T-helper 17 cell (primary cell): ENCODE measurements around the gene CD82. TPM values are rescaled to one million over a fixed set of nuclear protein-coding genes. Genes with fewer than 3 reads are reported as not detected.

Source experiments
- ATAC-seq: fragments of 150-1000 bp; cut with Tn5 transposase; 2 replicates; pipeline ENCODE4 v1.10.0; 2021; ENCODE audit warnings: mild to moderate bottlenecking, moderate library complexity
- DNase-seq, 3 donors: peaks; one replicate each; pipeline versions ENCODE4 v3.0.0 to v3.0.0-alpha.2; 2020 to 2021
- H3K9me3 ChIP-seq: one replicate; pipeline ENCODE4 v1.7.0; 2013; ENCODE audit warnings: low read length, mild to moderate bottlenecking; ENCODE audit not compliant: control insufficient read depth, poor library complexity, severe bottlenecking
- H3K27ac Mint-ChIP-seq: one replicate; pipeline ENCODE4 v1.8.0; 2022; ENCODE audit warnings: mild to moderate bottlenecking, moderate library complexity, mixed read lengths
- H3K27me3 Mint-ChIP-seq: one replicate; pipeline ENCODE4 v1.8.0; 2022; ENCODE audit warnings: mixed read lengths
- H3K36me3 Mint-ChIP-seq: one replicate; pipeline ENCODE4 v1.8.0; 2022; ENCODE audit warnings: low read depth, mixed read lengths
- H3K4me1 Mint-ChIP-seq: one replicate; pipeline ENCODE4 v1.8.0; 2022; ENCODE audit warnings: mild to moderate bottlenecking, mixed read lengths
- H3K4me3 Mint-ChIP-seq: one replicate; pipeline ENCODE4 v1.8.0; 2022; ENCODE audit warnings: mild to moderate bottlenecking, moderate library complexity, mixed read lengths
- total RNA-seq, 4 donors: library from RNA in 2 of 4; stranded (reverse) in 2 of 4; gene quantifications; one replicate each; pipeline ENCODE4 v1.2.3 and lab custom pipeline; 2022 to 2026

The CD82 gene
- total RNA-seq, 2 donors from 2014 or later: 112 to 146 TPM

GRCh38 chr11:44579302-44579761 is 13.9 kb downstream of the CD82 start:
- ATAC-seq (no peak), DNase-seq (no peak)
- Mint-ChIP-seq H3K36me3 (peaks cover 3% of the 10 kb centered on the region), H3K4me1 (peaks cover 52% of the 10 kb centered on the region), H3K27me3 (no peaks in the 10 kb centered on the region), H3K27ac (peak overlapping the region; percentile 92), H3K4me3 (no peak overlapping the region)
- H3K9me3 ChIP-seq: no peaks in the 10 kb centered on the region

- DNase-seq (no peak), ATAC-seq (no peak)
- Mint-ChIP-seq H3K4me1 (peaks cover 47% of the 10 kb centered on the region), H3K4me3 (no peak overlapping the region), H3K27me3 (no peaks in the 10 kb centered on the region), H3K27ac (peak overlapping the region; percentile 92), H3K36me3 (peaks cover 3% of the 10 kb centered on the region)
- H3K9me3 ChIP-seq: no peaks in the 10 kb centered on the region
These were observed 15.2 kb downstream of the CD82 start for GRCh38 chr11:44580701-44581100.

GRCh38 chr11:44581246-44581645 is 15.8 kb downstream of the CD82 start:
- H3K9me3 ChIP-seq: no peaks in the 10 kb centered on the region
- ATAC-seq: no peak
- H3K4me3 Mint-ChIP-seq: no peak overlapping the region
- DNase-seq: no peak
- no peaks in the 10 kb centered on the region for H3K27me3 Mint-ChIP-seq
- peak overlapping the region; percentile 62 for H3K27ac Mint-ChIP-seq
- H3K36me3 Mint-ChIP-seq: peaks cover 3% of the 10 kb centered on the region
- H3K4me1 Mint-ChIP-seq: peaks cover 42% of the 10 kb centered on the region

GRCh38 chr11:44582641-44583352 is 17.3 kb downstream of the CD82 start:
- H3K4me1 Mint-ChIP-seq: peaks cover 43% of the 10 kb centered on the region
- no peaks in the 10 kb centered on the region for H3K9me3 ChIP-seq
- no peak for DNase-seq
- H3K4me3 Mint-ChIP-seq: no peak overlapping the region
- H3K27me3 Mint-ChIP-seq: no peaks in the 10 kb centered on the region
- no peak for ATAC-seq
- peak overlapping the region; percentile 17 for H3K27ac Mint-ChIP-seq
- peaks cover 7% of the 10 kb centered on the region for H3K36me3 Mint-ChIP-seq

GRCh38 chr11:44583353-44583669 is 17.8 kb downstream of the CD82 start:
- Mint-ChIP-seq H3K27me3 (no peaks in the 10 kb centered on the region), H3K36me3 (peaks cover 7% of the 10 kb centered on the region), H3K4me1 (peaks cover 40% of the 10 kb centered on the region), H3K4me3 (no peak overlapping the region), H3K27ac (peak overlapping the region; percentile 17)
- ATAC-seq (no peak), DNase-seq (no peak)
- H3K9me3 ChIP-seq: no peaks in the 10 kb centered on the region

GRCh38 chr11:44585421-44585820 is 20.0 kb downstream of the CD82 start:
- H3K4me1 Mint-ChIP-seq: peaks cover 30% of the 10 kb centered on the region
- H3K36me3 Mint-ChIP-seq: peaks cover 10% of the 10 kb centered on the region
- no peaks in the 10 kb centered on the region for H3K27me3 Mint-ChIP-seq
- H3K4me3 Mint-ChIP-seq: no peak overlapping the region
- peak overlapping the region; percentile 67 for H3K27ac Mint-ChIP-seq
- ATAC-seq (no peak), DNase-seq (no peak)
- H3K9me3 ChIP-seq: no peaks in the 10 kb centered on the region

- peaks cover 10% of the 10 kb centered on the region for H3K36me3 Mint-ChIP-seq
- H3K4me3 Mint-ChIP-seq: no peak overlapping the region
- ATAC-seq (no peak), DNase-seq (no peak)
- H3K27me3 Mint-ChIP-seq: no peaks in the 10 kb centered on the region
- H3K27ac Mint-ChIP-seq: peak overlapping the region; percentile 83
- H3K4me1 Mint-ChIP-seq: peaks cover 43% of the 10 kb centered on the region
- H3K9me3 ChIP-seq: no peaks in the 10 kb centered on the region
These were observed 23.8 kb downstream of the CD82 start for GRCh38 chr11:44589301-44589700.

GRCh38 chr11:44590769-44591168 is 25.3 kb downstream of the CD82 start:
- peak overlapping the region; percentile 97 for H3K27ac Mint-ChIP-seq
- peaks cover 10% of the 10 kb centered on the region for H3K36me3 Mint-ChIP-seq
- H3K9me3 ChIP-seq: no peaks in the 10 kb centered on the region
- no peaks in the 10 kb centered on the region for H3K27me3 Mint-ChIP-seq
- DNase-seq (no peak), ATAC-seq (peak; percentile 44)
- peaks cover 52% of the 10 kb centered on the region for H3K4me1 Mint-ChIP-seq
- H3K4me3 Mint-ChIP-seq: peak overlapping the region; percentile 45

GRCh38 chr11:44591557-44591956 is 26.1 kb downstream of the CD82 start:
- Mint-ChIP-seq H3K4me3 (no peak overlapping the region), H3K36me3 (peaks cover 10% of the 10 kb centered on the region), H3K27ac (peak overlapping the region; percentile 97), H3K27me3 (no peaks in the 10 kb centered on the region), H3K4me1 (peaks cover 59% of the 10 kb centered on the region)
- ATAC-seq (no peak), DNase-seq (no peak)
- H3K9me3 ChIP-seq: no peaks in the 10 kb centered on the region

GRCh38 chr11:44592125-44592940 is 26.9 kb downstream of the CD82 start:
- Mint-ChIP-seq H3K27me3 (no peaks in the 10 kb centered on the region), H3K4me3 (no peak overlapping the region), H3K36me3 (peaks cover 5% of the 10 kb centered on the region), H3K27ac (peak overlapping the region; percentile 97), H3K4me1 (peaks cover 59% of the 10 kb centered on the region)
- ATAC-seq (no peak), DNase-seq (no peak)
- H3K9me3 ChIP-seq: no peaks in the 10 kb centered on the region

- no peaks in the 10 kb centered on the region for H3K9me3 ChIP-seq
- H3K36me3 Mint-ChIP-seq: peaks cover 7% of the 10 kb centered on the region
- no peak overlapping the region for H3K4me3 Mint-ChIP-seq
- DNase-seq (no peak), ATAC-seq (no peak)
- peak overlapping the region; percentile 97 for H3K27ac Mint-ChIP-seq
- no peaks in the 10 kb centered on the region for H3K27me3 Mint-ChIP-seq
- peaks cover 65% of the 10 kb centered on the region for H3K4me1 Mint-ChIP-seq
These were observed 27.8 kb downstream of the CD82 start for GRCh38 chr11:44593251-44593650.

- DNase-seq (no peak), ATAC-seq (no peak)
- H3K9me3 ChIP-seq: no peaks in the 10 kb centered on the region
- Mint-ChIP-seq H3K4me3 (peak overlapping the region; percentile 67), H3K36me3 (peaks cover 4% of the 10 kb centered on the region), H3K27me3 (no peaks in the 10 kb centered on the region), H3K4me1 (peaks cover 70% of the 10 kb centered on the region), H3K27ac (peak overlapping the region; percentile 97)
These were observed 29.5 kb downstream of the CD82 start for GRCh38 chr11:44595006-44595405.

GRCh38 chr11:44595964-44596381 is 30.5 kb downstream of the CD82 start:
- no peaks in the 10 kb centered on the region for H3K27me3 Mint-ChIP-seq
- no peak for DNase-seq
- H3K36me3 Mint-ChIP-seq: peaks cover 4% of the 10 kb centered on the region
- no peaks in the 10 kb centered on the region for H3K9me3 ChIP-seq
- H3K4me1 Mint-ChIP-seq: peaks cover 74% of the 10 kb centered on the region
- no peak for ATAC-seq
- peak overlapping the region; percentile 97 for H3K27ac Mint-ChIP-seq
- peak overlapping the region; percentile 89 for H3K4me3 Mint-ChIP-seq
